ENCODE data around the gene PRAMEF9. TPM values are rescaled to one million over a fixed set of nuclear protein-coding genes. Genes with fewer than 3 reads are reported as not detected.
A peak's percentile ranks its signal among the peaks of the same experiment; 100 is the strongest.
"Not testable (repeated sequence)": the region's sequence is repeated elsewhere in the genome, so short reads cannot be mapped to it uniquely, and the experiment has no call there.

PRAMEF9 gene
- total RNA-seq, 1 donor: not detected

GRCh38 chr1:13224480-13225060 is 52.9 kb downstream of the PRAMEF9 start:
- no peak for DNase-seq (ENCODE audit: insufficient read length, low spot score, missing footprints)
- Histone ChIP-seq H4K20me1 (ENCODE audit: insufficient read depth, low read length) (no peaks in the 10 kb centered on the region), H3K4me3 (ENCODE audit: insufficient read depth, low read length) (no peak overlapping the region), H3K79me2 (ENCODE audit: insufficient read depth, low read length) (no peaks in the 10 kb centered on the region), H3K27me3 (ENCODE audit: insufficient read depth, low read length) (no peaks in the 10 kb centered on the region), H3K4me2 (ENCODE audit: insufficient read depth, low read length) (no peak overlapping the region), H3K9me3 (ENCODE audit: low read depth, low read length) (peaks cover 5% of the 10 kb centered on the region), H2AFZ (ENCODE audit: low read length) (no peak overlapping the region), H3K27ac (ENCODE audit: low read depth, low read length) (no peak overlapping the region), H3K36me3 (ENCODE audit: insufficient read depth, low read length) (no peaks in the 10 kb centered on the region), H3K4me1 (ENCODE audit: insufficient read depth, low read length) (no peaks in the 10 kb centered on the region)
- TF ChIP-seq, protein P1, sequence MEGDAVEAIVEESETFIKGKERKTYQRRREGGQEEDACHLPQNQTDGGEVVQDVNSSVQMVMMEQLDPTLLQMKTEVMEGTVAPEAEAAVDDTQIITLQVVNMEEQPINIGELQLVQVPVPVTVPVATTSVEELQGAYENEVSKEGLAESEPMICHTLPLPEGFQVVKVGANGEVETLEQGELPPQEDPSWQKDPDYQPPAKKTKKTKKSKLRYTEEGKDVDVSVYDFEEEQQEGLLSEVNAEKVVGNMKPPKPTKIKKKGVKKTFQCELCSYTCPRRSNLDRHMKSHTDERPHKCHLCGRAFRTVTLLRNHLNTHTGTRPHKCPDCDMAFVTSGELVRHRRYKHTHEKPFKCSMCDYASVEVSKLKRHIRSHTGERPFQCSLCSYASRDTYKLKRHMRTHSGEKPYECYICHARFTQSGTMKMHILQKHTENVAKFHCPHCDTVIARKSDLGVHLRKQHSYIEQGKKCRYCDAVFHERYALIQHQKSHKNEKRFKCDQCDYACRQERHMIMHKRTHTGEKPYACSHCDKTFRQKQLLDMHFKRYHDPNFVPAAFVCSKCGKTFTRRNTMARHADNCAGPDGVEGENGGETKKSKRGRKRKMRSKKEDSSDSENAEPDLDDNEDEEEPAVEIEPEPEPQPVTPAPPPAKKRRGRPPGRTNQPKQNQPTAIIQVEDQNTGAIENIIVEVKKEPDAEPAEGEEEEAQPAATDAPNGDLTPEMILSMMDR (IDR thresholded peaks at IDR 0.05; ENCODE audit: extremely low read depth, low read depth, low read length): no peak

GRCh38 chr1:13225675-13226204 is 54.1 kb downstream of the PRAMEF9 start, which contains the start of gene PRAMEF18:
TSS of gene PRAMEF18 (minus strand) at chr1:13226154. CDS start at chr1:13226106, 48 bp downstream.
- H3K79me2 ChIP-seq (ENCODE audit: insufficient read depth, low read length); H3K4me3 ChIP-seq (ENCODE audit: insufficient read depth, low read length); H3K9me3 ChIP-seq (ENCODE audit: low read depth, low read length); H3K4me1 ChIP-seq (ENCODE audit: insufficient read depth, low read length); H3K36me3 ChIP-seq (ENCODE audit: insufficient read depth, low read length); H3K27me3 ChIP-seq (ENCODE audit: insufficient read depth, low read length); H3K4me2 ChIP-seq (ENCODE audit: insufficient read depth, low read length); H3K27ac ChIP-seq (ENCODE audit: low read depth, low read length); DNase-seq (ENCODE audit: insufficient read length, low spot score, missing footprints); H2AFZ ChIP-seq (ENCODE audit: low read length); H4K20me1 ChIP-seq (ENCODE audit: insufficient read depth, low read length): not testable (repeated sequence)

DNA sequence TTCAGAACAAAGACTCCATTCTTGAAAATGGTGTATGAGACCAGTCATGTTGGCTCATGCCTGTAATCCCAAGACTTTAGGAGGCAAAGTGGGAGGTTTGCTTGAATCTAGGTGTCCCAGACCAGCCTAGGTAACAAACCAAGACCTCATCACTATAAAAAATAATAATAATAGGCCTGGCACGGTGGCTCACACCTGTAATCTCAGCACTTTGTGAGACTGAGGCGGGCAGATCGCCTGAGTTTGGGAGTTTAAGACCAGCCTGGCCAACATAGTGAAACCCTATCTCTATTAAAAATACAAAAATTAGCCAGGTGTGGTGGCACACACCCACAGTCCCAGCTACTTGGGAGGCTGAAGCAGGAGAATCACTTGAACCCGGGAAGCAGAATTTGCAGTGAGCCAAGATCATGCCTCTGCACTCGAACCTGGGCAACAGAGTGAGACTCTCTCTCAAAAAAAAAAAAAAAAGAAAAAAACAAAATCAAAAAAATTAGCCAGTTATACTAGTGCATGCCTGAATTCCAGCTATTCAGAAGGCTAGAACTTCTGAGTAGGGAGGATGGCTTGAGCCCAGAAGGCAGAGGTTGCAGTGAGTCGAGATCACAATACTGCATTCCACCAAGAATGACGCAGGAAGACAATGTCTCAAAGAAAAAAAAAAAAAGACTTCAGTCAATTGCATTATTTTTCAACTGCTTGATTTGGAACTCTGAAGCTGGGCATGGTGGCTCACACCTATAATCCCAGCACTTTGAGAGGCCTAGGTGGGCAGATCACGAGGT is 55.8 kb downstream of the PRAMEF9 start:
- H3K36me3 ChIP-seq (ENCODE audit: insufficient read depth, low read length); H3K27me3 ChIP-seq (ENCODE audit: insufficient read depth, low read length); H3K4me1 ChIP-seq (ENCODE audit: insufficient read depth, low read length); H3K9me3 ChIP-seq (ENCODE audit: low read depth, low read length); H3K4me3 ChIP-seq (ENCODE audit: insufficient read depth, low read length); H2AFZ ChIP-seq (ENCODE audit: low read length); H3K79me2 ChIP-seq (ENCODE audit: insufficient read depth, low read length); H3K4me2 ChIP-seq (ENCODE audit: insufficient read depth, low read length); H4K20me1 ChIP-seq (ENCODE audit: insufficient read depth, low read length); DNase-seq (ENCODE audit: insufficient read length, low spot score, missing footprints); H3K27ac ChIP-seq (ENCODE audit: low read depth, low read length): not testable (repeated sequence)

GRCh38 chr1:13228343-13228781 is 56.7 kb downstream of the PRAMEF9 start:
- H3K27ac ChIP-seq (ENCODE audit: low read depth, low read length): no peak overlapping the region
- no peaks in the 10 kb centered on the region for H4K20me1 ChIP-seq (ENCODE audit: insufficient read depth, low read length)
- H3K4me3 ChIP-seq (ENCODE audit: insufficient read depth, low read length): no peak overlapping the region
- no peaks in the 10 kb centered on the region for H3K79me2 ChIP-seq (ENCODE audit: insufficient read depth, low read length)
- H3K9me3 ChIP-seq (ENCODE audit: low read depth, low read length): peaks cover 5% of the 10 kb centered on the region
- no peaks in the 10 kb centered on the region for H3K36me3 ChIP-seq (ENCODE audit: insufficient read depth, low read length)
- H2AFZ ChIP-seq (ENCODE audit: low read length): no peak overlapping the region
- no peaks in the 10 kb centered on the region for H3K27me3 ChIP-seq (ENCODE audit: insufficient read depth, low read length)
- no peak overlapping the region for H3K4me2 ChIP-seq (ENCODE audit: insufficient read depth, low read length)
- TF ChIP-seq, protein P1 (IDR thresholded peaks at IDR 0.05; ENCODE audit: extremely low read depth, low read depth, low read length): peak; percentile 7
- no peak for DNase-seq (ENCODE audit: insufficient read length, low spot score, missing footprints)
- H3K4me1 ChIP-seq (ENCODE audit: insufficient read depth, low read length): no peaks in the 10 kb centered on the region

Other genes starting within 250 kb of the PRAMEF9 start
- gene PRAMEF6, start 224.3 kb upstream of the PRAMEF9 start, total RNA-seq: not detected in 2 replicates
- gene PRAMEF27, start 115.3 kb upstream of the PRAMEF9 start, total RNA-seq: not detected in 2 replicates
- gene HNRNPCL3, start 111.1 kb upstream of the PRAMEF9 start, total RNA-seq: not detected in 2 replicates
- not detected in 2 replicates for gene PRAMEF25, start 101.1 kb upstream of the PRAMEF9 start, total RNA-seq
- not detected in 2 replicates for gene HNRNPCL2, start 55.0 kb upstream of the PRAMEF9 start, total RNA-seq
- gene PRAMEF26, start 15.8 kb upstream of the PRAMEF9 start, total RNA-seq: not detected in 2 replicates
- not detected in 2 replicates for gene HNRNPCL4, start 6.2 kb upstream of the PRAMEF9 start, total RNA-seq
- not detected in 2 replicates for gene PRAMEF13, start 29.6 kb downstream of the PRAMEF9 start, total RNA-seq
- gene PRAMEF18, start 54.3 kb downstream of the PRAMEF9 start, total RNA-seq: not detected in 2 replicates
- gene PRAMEF5, start 82.3 kb downstream of the PRAMEF9 start, total RNA-seq: not detected in 2 replicates
- gene PRAMEF8, start 113.3 kb downstream of the PRAMEF9 start, total RNA-seq: under 0.01 TPM in 1 of 2 replicates, not detected in the other
- gene PRAMEF33, start 131.7 kb downstream of the PRAMEF9 start, total RNA-seq: not detected in 2 replicates
- gene PRAMEF15, start 143.7 kb downstream of the PRAMEF9 start, total RNA-seq: not detected in 2 replicates
- not detected in 2 replicates for gene PRAMEF14, start 175.3 kb downstream of the PRAMEF9 start, total RNA-seq
- gene PRAMEF19, start 200.1 kb downstream of the PRAMEF9 start, total RNA-seq: not detected in 2 replicates
- not detected in 2 replicates for gene PRAMEF17, start 217.8 kb downstream of the PRAMEF9 start, total RNA-seq
- not detected in 2 replicates for gene PRAMEF20, start 238.6 kb downstream of the PRAMEF9 start, total RNA-seq

All from osteoblast (primary cell).